NCI-H1436 (cell line): ENCODE data around the gene TMEM234.

Experiments
- DNase-seq: peaks from one replicate; lab custom pipeline; 2025; lab: John Stamatoyannopoulos, UW

TMEM234 gene

DNA sequence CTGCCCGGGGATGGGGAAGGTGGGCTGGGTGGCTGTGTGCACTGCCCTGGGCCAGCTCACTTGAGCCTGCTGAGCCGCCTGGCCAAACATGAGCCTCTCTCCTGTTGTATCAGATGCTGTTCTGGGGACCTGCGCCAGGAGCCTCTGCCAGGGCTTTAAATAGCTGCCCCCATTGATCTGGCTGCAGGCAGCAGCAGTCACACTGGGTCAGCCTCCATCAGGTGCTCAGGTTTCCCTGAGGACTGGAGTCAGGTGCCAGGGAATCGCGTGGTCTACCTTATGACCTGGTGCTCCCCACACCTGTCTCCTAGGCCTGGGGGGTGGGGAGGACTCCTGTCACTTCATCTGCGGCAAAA is 22.5 kb downstream of the TMEM234 start:
- DNase-seq = peak; percentile 5

DNA sequence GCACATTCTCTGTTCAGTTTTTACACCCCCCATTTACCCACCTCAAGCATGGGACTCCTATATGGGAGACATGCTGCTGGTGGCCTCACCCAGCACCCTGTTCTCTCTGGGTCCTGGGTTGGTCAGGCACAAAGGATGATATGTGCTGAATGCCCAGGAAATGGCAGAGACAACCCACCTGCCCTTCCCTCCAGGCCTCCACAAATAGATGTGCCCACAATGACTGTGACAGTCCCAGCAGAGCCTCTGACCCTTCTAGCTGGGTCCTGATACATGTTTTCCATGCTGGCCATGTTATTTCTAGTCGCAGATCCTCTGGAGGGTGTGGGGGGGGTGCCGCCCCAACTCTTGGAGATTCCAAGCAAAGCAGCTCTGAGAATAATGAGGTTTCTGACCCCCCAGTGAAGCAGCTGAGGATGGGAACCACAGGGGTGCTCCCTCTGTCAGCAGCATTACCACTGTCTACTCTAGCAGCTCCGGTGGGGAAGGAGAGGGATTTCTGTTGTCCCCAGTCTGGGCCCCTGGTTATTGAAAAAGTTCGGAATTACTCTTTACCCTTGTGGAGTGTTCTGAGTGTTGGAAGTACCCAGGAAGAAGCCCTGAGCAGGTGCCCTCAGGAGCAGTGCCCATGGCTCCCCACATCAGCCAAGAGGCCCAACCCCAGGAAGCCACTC is 23.0 kb downstream of the TMEM234 start:
- no peak for DNase-seq

DNA sequence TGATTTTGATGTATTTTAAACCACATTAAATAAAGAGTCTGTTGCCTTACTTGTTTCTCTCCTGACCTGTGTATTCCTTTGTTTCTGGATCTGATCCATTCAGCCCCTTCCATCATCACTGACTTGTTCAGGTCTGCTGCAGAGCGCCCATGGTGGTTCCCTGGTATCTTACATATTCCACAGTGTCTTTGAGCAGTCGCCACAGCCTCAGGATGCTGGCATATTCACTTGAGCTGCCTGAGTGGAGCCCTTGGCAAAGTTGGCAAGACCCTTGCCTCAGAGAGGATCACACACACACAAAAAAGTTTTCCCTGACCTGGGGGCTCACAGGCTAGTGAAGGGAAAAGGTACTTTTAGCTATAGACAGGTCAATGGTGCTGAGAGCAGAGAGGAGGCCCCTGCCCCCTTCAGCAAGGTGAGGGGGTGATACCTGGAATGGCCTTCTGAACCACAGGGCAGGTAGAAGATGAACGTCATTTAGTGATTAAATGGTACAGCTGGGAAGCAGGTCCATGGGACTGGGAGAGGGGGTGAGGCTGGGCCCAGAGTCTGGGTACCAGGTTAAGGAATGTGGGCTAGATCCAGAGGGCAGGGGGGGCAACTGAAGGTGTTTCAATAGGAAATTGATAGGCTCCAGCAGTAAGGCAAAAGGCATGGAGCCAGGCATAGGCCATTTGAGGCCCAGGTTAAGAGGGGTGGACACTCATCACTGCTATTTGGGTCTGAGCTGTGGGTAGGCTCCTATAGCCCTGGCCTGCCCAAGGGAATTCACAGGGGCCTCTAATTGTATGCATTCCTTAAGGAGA is 23.7 kb downstream of the TMEM234 start:
- no peak for DNase-seq

DNA sequence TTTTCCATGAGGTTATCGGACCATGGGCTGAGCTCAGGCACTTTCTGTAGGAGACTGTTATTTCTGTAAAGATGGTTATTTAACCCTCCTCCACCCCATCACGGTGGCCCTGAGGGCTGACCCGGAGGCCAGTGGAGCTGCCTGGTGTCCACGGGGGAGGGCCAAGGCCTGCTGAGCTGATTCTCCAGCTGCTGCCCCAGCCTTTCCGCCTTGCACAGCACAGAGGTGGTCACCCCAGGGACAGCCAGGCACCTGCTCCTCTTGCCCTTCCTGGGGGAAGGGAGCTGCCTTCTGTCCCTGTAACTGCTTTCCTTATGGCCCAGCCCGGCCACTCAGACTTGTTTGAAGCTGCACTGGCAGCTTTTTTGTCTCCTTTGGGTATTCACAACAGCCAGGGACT is 24.3 kb downstream of the TMEM234 start:
- DNase-seq = no peak

DNA sequence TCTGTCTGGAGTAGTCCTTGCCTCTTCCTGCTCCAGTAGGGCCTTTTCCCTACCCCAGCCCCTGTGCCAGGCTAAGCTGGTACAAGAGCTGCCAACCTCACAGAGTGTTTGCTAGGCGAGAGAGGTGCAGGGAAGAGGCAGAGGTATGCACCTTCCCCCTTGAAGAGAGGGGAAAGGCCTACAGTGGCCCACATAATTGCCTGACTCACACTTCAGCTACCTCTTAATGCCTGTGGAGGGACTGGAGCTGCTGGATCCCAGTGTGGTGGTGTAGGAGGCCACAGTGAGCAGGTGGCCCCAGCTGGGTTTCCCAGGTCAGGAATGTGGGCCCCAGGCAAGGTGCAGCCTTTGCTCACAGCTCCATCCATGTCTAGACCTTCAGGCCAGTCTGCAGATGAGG is 25.1 kb downstream of the TMEM234 start:
- DNase-seq = no peak

DNA sequence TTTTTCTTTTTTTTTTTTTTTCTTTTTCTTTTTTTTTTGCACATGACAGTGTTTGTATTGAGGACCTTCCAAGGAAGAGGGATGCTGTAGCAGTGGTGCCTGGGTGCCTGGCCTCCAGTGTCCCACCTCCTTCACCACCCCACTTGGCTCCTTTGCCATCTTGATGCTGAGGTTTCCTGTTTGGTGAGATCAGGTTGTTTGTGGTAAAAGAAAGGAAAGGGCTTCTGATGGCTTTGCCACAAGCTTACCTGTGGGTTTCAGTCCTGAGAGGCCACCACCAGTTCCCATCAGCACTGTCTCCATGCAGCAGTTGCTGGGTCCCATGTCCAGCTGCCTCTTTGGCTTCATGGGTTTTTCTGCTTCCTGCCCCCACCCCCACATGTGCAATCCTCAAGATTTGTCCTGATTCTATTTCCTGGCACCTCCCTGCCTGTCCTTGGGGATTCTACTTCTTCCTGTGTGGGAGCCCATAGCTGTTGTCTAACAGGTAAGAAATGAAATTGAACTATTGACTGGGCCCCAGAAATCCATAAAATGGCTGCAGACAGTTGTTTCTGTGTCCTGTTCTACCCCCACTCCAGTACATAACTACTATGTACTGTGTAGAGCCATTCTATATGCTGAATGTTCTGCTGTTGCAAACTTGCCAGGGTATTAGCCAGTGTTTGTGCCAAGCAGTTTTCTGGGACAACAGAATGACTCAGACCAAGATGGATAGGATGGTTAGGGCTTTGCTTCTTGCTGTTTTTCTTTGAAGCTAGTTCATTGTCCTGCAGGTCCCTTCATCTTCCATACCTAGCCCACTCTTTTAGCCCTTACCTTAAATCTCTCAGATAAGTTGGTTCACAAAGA is 26.0 kb downstream of the TMEM234 start:
- DNase-seq = no peak

DNA sequence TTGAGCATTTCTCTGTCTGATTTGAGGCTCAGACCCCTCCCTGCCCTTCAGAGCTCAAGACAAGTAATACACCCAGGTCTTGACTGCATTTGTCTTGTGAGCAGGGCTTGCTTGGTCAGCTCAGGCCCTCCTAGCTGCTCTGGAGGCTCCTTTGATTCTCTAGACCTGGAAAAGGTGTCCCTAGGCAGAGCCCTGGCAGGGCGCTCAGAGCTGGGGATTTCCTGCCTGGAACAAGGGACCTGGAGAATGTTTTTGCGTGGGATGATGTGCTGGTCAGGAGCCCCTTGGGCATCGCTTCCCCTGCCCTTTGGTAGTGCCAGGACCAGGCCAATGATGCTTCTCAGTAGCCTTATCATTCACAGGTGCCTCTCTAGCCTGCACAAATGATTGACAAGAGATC is 26.6 kb downstream of the TMEM234 start:
- no peak for DNase-seq

DNA sequence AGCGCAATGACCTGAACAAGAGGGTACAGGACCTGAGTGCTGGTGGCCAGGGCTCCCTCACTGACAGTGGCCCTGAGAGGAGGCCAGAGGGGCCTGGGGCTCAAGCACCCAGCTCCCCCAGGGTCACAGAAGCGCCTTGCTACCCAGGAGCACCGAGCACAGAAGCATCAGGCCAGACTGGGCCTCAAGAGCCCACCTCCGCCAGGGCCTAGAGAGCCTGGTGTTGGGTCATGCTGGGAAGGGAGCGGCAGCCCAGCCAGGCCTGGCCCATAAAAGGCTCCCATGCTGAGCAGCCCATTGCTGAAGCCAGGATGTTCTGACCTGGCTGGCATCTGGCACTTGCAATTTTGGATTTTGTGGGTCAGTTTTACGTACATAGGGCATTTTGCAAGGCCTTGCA is 27.2 kb downstream of the TMEM234 start:
- DNase-seq = no peak

DNA sequence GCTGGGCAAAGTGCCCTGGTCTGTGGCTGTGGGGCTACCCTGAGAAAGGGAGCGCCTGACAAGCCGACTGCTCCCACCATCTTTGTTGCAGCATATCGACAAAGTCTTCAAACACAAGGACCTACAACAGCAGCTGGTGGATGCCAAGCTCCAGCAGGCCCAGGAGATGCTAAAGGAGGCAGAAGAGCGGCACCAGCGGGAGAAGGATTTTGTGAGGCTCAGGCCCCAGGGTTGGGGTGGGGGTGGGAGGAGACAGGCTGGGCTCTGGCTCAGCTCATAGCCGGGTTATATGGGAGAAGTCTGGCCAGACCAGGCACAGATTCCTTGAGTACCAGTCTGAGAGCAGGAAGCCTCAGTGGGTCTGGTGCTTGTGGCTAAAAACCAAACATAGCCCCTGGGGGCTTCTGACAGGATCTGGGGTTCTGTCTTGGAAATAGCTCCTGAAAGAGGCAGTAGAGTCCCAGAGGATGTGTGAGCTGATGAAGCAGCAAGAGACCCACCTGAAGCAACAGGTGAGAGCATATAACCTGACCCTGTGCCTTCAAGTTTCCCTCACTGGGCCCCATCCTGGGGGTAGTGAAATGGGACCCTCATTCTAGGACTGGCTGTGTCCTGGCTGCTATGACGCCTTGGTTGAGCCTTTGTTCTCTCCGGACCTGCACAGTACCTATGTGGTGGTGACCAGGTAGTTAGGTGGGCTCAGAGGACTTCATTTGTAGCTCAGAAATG is 29.8 kb downstream of the TMEM234 start:
- DNase-seq = no peak

DNA sequence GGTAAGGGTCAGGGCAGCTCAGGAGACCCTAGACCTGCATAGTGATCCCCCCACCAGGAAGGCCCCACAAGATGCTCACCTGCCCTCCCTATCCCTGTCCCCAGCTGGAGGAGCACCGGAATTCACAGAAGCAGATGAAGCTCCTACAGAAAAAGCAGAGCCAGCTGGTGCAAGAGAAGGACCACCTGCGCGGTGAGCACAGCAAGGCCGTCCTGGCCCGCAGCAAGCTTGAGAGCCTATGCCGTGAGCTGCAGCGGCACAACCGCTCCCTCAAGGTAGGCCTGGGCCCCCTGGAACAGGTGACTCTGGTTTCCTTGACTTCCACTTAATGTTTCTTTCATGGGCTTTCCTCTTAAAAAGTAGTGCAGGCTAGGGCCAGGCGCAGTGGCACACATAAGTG is 34.3 kb downstream of the TMEM234 start:
- no peak for DNase-seq

DNA sequence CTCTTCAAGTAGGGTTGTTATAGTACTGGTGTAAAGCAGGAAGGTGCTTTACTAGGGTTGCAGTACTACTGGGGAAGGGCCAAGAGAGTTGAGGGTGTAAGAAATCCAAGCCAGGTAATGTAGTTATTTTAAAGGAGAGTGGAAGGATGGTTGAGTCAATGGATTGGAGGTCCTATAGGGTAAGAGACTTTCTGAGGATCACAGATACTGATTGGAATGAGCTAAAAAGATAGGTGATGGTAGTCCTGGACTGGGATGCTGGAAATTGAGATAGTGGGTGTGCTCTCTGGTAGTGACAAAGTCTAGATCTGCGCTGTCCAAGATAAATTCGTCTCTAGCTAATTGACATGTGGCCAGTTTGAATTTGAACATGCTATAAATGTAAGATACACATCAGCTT is 35.7 kb downstream of the TMEM234 start:
- DNase-seq = no peak

DNA sequence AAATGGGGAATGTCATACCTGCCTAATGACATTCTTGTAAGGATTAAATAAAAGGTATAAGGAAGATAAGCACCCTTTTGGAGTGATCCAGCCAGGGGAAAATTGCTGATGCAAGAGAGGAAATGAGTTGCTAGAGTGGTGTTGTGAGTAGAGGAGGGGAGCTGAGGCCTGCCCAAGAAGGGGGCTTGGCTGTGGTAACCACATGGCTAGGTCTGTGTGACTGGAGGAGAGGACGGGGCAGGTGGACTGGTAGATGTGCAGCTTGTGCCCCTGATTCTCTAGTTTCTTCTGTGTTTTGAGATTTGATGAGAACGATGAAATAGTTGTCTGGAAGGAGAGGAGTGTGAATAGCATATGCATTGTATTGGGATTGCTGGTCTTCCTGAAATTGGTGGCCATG is 36.1 kb downstream of the TMEM234 start:
- DNase-seq = no peak

DNA sequence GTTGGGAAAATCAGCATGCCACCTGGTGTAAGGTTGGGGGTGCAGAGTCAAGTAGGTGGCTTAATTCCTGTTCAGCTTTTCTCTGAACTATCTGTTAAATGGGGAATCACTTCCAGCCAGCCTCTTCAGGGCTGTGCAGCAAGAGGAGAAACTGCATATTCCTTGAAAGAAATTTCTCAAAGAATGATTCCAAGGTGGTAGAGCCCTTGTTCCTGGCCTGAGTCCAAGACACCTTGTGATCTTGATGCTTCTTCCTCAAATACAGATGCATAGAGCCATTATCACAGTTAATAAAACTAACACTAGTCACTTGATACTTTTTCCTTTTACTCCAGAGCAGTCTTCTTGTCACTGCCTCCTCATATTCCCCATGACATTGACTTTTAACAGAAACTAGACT is 37.5 kb downstream of the TMEM234 start:
- DNase-seq = no peak

DNA sequence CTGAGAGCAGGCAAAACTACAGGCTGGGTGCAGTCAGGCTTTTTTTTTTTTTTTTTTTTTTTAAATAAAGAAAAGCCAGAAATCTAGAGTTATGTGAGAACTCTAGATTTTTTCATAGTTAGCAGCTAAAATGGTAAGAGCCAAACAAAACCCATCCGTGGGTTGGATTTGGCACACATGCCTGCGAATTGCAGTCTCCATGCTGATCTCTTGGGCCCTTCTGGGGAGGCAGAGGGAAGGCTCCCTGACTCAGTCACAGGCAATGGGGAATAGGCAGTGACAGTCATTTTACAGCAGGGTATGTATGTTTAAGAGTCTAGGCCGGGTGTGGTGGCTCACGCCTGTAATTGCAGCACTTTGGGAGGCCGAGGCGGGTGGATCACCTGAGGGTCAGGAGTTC is 40.1 kb downstream of the TMEM234 start:
- no peak for DNase-seq

DNA sequence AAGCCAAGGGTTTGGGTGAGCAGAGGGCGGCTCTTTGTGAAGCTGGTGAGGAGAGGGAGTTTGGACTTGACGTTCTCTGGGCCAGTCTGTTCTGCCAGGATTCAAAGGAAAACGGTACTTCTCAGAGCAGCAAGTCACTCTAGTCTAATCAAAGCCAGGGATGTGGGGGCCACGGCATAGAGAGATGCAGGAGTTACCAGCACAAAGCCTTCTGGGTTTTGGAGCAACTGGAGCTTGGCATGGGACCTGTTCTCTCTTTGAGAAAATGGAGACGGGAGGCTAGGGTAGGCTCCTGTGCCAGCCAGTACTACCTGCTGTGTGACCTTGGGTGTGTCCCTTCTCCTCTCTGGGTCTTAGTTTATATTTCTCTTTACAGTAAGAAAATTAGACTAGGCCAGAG is 40.6 kb downstream of the TMEM234 start:
- DNase-seq = no peak

DNA sequence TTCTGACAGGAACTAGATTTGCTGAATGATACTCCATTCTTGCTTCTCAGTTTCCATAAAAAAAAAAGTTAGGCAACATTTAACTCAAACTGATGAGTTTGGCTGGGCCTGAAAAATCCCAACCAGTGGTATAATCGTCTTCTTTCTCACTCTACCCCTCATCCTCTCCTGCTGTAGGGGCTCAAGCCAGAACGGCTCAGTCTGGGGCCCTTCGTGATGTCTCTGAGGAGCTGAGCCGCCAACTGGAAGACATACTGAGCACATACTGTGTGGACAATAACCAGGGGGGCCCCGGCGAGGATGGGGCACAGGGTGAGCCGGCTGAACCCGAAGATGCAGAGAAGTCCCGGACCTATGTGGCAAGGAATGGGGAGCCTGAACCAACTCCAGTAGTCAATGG is 41.1 kb downstream of the TMEM234 start:
- DNase-seq = no peak

DNA sequence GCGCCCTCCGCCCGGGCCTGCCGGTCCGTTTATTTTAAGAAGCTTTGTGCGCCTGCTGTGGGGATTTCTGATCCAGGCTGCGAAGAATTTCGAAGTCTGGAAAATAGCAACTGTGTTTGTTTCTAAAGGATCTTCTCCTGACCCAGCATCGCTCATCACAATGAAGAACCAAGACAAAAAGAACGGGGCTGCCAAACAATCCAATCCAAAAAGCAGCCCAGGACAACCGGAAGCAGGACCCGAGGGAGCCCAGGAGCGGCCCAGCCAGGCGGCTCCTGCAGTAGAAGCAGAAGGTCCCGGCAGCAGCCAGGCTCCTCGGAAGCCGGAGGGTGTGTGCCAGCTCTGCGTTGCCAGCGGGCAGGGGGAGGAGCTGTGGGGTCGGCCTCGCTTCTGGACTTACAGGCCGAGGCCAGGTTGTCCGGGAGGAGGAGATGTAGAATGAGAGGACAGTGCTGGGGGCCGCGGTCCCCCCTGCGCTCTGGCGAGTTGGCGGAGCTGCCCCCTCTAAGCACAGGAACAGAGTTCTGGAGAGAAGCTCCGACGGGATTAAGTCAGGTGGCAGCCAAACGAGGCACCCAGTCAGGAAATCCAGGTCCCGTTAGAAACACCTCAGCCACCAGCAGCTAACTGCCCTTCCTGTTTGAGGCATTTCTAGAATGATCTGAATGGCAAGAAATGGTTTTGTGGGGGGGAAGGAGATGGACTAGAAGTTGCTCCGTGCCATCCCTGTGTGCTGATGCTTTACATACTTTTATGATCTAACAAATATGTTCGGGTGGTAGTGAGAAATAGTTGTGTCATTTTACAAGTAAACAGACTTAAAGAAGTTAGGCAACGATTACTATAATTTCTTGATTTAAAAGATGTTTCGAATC is 41.7 kb downstream of the TMEM234 start:
- DNase-seq = no peak

DNA sequence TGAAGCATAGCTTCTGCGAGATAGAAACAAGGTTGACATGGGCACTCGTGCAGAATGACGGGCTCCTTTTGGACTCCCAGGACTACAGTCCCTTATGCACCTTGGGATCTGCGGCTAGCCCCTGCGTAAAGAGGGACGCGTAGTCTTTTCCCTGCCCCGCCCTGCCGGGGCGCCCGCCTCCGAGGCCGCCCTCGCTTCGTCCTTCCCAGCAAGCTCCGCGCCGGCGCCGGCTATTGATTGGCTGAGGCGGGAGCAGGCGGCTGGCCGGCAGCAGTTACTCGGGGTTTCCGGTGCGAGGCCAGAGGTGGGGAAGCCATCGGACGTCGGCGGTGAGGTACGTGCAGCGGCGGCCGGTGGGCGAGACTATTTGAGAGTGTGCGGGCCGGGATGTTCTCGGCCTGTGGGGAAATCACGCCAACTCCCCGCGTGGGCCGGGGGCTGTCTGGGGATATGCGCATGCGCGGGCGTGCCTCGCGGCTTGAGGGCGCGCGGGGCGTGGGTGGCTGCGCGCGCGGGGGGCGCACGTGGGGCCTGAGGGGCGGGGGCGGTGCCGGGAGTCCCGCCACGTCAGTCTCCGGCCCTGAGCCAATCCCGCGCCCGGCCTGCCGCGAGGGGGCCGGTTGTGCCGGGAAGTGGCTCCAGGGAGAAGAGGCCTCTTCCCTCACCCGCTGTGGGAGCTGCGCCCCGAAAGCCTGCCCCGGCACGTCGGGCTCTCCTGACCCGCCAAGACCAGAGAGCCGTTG is 42.5 kb downstream of the TMEM234 start, which contains the start of gene TXLNA:
Gene TXLNA, plus strand, starts transcription at position 233 of the 743 bp plus-strand sequence. CDS start 671 bp downstream, outside the sequence.
- DNase-seq = peak; percentile 91

DNA sequence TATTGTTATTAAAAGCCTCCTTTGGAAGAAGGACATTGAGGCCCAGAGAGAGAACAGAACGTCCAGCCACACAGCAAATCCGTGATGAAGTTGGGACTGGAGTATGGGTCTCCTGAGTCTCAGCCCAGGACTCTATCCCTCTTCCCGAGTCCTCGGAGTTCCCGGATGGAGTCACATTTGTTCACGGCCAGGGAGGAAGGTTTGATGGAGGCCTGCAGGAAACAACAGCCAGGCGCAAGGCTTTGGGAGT is 43.0 kb downstream of the TMEM234 start:
- no peak for DNase-seq

DNA sequence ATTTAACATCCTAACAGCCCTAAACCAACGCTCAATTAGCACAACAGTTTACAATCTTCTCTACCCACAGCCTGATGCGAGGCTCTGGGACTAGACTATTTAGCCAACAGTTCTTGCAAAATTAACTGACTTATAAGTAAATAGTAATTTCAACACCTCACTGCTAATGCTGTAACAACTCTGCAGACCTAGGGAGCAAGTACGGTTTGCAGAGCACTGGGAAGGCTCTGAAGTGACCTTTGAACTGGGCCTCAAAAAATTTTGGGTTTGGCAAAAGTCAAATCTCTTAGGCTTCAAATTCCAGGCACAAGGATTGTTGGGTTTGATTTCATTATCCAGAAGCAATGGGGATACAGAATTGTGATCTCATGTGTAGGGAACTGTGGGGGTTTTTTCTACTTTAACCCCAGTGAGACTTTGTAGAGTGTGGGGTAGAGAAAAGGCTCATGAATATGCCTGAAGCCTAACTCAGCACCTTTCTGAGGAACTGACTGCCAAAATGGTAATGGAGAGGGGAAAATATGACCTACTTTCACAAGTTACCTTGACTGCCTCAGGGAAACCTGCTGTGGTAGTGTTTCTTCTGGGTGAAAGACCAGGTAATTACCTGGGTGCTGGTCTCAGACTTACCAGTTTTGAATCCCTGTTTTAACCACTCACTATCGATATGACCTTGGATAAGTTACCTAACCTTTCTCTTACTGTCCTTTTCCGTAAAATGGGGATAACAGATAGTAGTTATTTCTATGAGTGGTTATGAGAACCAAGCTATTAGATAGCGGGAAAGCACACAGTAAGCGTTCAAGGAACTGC is 43.6 kb downstream of the TMEM234 start:
- no peak for DNase-seq
